GM21786 (cell line): ENCODE measurements around the gene TEKT5.
"Not testable (repeated sequence)": the region's sequence is repeated elsewhere in the genome, so short reads cannot be mapped to it uniquely, and the experiment has no call there.

Experiments
- ATAC-seq: cut with Tn5 transposase; IDR thresholded peaks from one replicate; pipeline ENCODE4 v1.9.1; 2021; ENCODE audit not compliant: unreplicated experiment

Gene TEKT5

DNA sequence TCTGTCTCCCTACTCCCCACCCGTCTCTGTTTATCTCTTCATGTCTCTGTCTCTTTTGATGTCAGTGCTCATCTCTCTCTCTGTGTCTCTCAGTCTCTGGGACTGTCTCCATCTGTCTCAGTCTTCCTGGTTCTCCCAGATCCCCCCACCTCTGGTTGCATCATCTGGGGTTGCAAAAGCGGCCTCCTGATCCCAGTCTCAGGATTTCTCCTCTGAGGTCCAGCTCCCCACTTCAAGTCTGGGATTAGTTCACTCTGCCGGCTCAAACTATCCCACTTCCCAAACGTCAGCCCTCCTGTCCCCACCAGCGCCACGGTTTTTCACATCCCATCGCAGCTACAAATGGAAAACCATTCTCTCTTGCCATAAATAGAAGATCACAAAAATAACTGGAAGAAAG, 9.0 kb downstream of the TEKT5 start:
- ATAC-seq, result no peak

DNA sequence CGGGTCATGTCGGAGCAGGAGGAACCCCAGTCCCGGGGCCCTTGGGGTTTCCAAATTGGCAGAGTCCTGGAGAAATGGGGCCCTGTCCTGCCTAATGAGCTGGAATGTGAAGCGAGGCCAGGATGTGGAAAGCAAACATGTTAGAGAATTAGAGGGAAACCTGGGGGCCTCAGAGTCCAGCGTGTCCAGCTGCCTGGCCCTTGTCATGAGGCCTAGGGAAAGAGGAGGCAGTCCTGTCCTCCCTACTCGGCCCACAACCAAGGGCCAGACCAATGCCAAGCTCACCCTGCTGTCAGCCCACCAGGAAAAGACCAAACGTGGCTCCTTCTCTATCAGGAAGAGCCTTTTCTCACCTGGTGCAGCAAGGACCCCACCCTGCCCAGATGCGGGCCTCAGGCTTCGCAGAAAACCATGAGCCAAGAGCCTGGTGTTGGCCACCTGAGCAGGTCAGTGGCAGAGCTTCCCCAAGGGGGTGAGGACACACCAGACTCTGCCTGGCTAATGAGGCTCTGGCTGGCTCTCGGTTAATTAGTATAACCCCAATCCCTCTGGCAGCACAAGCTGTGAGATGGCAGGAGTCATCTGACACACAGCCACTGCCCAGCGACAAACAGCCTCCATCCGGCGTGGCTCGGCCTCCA, 10.1 kb downstream of the TEKT5 start:
- no peak for ATAC-seq

DNA sequence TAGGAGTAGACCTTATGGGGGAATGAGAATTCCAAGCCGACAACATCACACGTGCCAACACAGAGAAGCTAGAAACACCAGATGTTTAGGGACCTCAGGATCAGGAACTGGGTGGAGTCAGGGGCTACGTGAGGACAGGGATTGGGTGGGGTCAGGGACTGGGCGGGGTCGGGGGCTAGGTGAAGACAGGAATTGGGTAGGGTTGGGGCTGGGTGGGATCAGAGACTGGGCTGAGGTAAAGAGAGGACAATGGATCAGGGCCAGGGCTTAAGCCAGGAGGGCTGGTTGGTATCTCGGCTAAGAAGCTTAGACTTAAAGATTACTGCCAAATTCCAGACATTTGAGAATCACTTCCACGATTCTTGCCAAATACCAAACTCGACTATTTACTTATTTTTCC, 11.6 kb downstream of the TEKT5 start:
- ATAC-seq, result no peak

DNA sequence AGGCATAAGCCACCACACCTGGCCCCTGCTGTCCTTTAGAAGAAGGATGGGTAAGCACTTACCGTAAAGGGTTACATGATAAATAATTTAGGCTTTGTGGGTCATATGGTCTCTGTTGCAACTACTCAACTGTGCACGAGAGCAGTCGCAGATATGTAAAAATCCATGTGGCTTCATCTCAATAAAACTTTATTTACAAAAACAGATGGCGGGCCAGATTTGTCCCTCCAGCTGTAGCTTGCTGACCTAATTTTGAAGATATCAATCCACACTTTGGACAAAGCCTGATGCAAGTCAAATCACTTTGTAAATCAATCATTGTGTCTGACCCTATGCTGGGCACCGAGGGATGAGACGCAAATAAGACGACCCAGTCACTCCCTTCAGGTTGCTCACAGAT, 12.1 kb downstream of the TEKT5 start:
- ATAC-seq, result no peak

DNA sequence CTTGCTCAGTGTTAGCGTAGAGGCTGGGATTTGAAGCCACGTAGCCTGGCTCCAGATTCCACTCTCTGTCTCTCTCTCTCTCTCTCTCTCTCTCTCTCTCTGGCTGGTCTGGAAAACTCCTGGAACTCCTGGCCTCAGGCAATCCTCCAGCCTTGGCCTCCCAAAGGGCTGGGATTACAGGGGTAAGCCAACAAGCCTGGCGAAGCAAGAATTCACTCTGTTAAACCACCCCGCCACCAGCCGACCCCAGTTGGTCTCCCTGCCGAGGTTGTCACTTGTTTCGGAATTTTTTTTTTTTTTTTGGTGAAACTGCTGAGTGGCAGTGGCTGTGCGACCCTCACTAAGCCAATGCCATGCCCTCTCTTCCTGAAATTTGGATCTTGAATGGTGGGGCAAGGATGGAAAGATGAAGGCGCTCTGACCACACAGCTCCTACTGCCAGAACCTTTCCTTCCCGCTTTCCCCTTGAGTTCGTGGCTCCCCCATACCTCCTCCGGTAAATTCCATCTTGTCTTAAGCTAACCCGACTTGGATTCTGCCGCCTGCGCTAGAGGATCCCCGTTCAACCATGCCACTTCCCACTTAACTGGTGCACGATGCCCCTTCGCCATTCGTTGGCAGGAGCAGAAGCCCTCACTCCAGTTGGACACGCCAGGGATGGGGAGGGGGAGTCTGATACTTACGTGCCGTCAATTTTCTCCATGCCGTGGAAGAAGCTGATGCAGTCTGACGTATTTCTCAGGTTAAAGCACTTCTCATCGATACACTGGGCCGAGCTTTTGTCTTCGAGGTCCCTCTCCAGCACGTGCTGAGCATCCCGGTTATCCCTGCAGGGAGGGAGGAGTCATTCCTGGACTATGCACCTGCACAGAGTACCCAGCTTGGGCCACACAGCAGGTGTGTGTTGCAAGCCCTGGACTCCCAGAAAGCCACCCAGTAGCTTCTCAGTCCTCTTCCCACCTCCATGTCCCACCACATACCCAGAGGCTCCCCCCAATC, 13.1 kb downstream of the TEKT5 start:
- ATAC-seq, result no peak

DNA sequence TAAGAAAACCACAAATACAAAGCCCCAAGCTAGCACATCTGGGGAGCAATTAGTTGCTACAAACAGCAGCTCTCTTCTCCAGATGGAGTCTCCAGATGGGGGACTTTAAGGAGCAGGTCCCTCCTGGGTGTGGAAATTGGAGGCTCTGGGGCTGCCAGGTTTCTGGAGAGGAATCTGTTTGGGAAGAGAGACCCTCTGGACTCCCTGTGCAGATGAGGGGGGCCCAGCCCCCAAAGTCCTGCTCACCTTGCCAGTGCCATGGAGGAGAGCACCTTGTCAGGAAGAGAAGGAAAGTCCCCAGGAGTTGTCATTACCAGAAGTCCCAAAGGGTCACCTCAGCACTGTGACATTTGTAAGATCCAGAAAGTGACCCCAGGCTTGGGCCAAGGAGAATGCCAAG, 14.8 kb downstream of the TEKT5 start:
- ATAC-seq, result no peak

DNA sequence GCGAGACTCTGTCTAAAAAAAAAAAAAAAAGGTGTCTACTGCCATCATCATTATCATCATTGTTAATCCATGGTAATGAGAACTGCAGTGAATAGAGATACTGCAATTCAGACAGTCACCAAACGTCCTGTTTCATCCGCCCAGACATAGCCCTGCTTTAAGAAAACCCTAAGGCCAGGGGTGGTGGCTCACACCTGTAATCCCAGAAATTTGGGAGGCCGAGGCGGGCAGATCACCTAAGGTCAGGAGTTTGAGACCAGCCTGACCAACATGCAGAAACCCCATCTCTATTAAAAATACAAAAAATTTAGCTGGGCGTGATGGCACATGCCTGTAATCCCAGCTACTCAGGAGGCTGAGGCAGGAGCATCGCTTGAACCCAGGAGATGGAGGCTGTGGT, 15.3 kb downstream of the TEKT5 start:
- not testable (repeated sequence) for ATAC-seq

DNA sequence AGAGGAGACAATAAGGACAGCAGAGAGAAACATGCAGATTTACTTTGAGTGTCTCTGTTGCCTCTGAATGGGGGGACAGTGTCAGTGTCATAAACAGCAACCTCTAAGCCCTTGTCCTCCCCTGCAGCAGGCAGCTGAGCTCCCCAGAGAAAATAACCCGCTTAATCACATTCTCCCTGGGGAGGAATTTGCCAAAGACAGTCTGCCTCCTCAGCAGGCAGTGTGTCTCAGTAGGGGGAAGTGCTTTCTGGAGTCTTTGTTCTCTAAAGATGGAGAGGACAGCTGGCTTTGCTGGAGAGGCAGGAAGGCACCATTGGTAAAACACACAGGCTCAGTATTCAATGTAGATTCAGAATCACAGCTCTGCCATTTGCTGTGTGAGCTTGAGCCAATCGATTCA, 16.1 kb downstream of the TEKT5 start:
- ATAC-seq, result no peak

DNA sequence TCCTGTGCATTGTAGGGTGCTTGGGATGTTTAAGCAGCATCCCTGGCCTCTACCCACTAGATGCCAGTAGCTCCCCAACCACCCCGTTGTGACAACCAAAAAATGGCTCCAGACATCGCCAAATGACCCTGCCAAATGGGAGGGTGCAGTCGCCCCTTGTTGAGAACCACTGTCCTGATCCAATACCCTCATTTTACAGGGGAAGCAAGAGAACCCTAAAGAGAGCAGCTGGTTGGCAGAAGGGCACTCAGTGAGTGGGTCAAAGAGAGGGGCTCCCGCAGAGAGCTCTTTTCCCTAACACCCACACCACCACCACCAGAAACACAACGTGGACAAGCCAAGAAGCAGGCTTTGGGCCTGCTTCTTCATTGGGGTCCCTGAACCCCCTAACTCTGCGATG, 18.4 kb downstream of the TEKT5 start:
- no peak for ATAC-seq

DNA sequence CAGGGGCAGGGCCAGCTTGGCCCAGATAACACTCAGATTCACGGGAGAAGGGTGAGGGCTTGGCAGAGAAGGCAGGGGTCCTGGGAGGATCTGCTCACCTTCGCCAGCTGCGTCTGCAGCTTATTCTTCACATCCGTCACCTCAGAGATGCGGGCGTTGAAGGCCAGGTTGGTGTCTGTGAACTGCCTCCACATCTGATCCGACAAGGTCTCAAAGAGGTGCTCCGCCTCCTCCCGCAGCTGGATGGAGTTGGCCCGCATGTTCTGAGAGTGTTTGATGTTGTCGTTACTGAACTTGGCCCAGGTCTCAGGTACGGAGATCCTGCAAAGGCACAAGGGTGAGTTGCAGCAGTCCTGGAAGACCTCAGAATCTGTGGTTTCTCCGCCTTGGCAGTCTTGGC, 18.9 kb downstream of the TEKT5 start:
- ATAC-seq, result no peak

DNA sequence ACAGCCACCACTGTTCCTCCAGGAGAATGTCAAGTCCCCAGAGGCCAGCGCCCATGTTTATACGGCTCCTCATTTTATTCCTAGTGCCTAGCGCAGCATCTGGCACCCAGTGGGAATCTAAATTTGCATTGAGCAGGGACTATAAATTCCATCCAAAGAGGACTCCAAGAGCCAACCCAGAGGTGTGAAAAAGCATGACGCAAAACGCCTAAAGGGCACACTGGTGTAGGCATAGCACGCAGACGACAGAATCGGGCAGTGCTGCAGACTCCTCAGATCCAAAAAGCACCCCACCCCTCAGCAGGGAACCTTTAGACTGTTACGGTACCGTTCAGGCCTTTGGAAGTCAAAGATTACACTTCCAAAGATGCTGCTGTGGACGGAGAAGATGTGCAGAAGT, 19.5 kb downstream of the TEKT5 start:
- no peak for ATAC-seq

DNA sequence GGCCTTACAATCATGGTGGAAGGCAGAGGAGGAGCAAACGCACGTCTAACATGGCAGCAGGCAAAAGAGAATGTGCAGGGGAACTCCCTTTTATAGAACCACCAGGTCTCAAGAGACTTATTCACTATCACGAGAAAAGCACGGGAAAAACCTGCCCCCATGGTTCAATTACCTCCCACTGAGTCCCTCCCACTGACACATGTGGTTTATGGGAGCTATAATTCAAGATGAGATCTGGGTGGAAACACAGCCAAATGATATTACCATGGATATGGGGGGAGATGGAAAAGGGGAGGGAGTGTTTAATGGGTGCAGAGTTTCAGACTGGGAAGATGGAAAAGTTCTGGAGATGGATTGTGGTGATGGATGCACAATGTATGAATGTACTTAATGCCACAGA, 23.0 kb downstream of the TEKT5 start:
- ATAC-seq, result no peak

DNA sequence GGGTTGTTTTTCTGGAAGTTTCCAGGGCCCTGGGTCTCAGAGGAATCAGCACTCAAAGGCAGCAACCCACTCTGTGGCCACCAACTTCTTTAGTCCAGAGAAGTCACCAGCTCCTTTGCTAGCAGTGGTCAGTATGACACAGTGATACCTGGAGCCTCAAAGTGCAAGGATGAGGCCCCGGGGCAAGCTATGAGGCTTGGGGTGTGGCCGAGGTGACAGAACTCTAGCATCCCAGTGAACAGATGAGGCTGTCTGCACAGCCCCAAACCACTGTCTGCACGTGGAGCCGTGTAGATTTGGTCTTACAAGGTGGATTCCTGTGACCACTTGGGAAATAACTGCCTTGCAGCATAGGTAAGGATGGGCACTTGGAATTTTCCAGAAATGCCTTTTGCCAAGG, 24.9 kb downstream of the TEKT5 start:
- no peak for ATAC-seq

DNA sequence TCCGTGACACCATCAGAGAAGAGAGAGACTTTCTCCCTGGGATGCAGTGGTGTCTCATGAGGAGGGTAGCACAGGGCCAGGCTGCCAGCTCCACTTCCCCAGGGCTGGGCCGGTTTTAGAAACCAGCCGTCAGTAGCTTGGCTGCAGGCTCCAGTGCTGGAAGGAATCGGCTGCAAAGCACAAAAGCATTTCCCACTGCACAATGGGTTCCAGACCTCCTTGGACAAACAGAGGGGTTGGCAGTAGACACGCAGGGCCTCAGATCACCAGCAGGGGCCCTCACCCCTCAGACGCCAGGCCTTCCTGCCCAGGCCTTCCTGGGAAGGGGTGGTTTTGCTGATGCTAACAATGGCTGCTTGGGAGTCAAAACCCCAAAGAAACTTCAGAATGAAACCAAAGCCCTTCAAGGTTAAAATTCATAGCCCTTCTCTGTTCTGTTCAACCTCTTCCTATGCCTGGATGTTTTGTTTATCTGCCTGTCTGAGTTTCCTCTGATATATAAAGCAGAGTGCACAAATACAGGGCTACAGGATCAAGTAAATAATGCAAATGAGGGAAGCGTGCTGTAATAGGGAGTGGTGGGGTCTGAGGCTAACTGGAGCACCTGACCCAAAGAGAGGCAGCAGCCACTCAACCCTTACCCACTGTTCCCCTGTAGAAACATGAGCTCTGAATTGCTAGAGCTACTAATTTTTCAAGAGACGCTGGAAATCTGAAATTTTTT, 26.2 kb downstream of the TEKT5 start:
- no peak for ATAC-seq

DNA sequence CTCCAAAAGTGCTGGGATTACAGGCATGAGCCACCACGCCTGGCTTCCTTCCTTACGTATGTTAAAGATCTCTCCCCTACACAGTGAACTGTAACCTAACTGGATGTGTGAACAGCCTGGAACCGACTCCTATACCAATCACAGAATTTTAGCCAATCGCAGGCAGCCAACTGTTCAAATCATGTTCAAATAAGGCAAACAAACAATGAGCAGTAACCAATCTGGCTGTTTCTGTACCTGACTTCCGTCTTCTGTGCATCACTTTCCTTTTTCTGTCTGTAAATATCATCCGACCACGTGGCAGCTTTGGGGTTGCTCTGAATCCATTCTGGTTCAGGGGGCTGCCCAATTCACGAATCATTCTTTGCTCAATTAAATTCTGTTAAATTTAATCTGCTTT, 27.5 kb downstream of the TEKT5 start:
- no peak for ATAC-seq

DNA sequence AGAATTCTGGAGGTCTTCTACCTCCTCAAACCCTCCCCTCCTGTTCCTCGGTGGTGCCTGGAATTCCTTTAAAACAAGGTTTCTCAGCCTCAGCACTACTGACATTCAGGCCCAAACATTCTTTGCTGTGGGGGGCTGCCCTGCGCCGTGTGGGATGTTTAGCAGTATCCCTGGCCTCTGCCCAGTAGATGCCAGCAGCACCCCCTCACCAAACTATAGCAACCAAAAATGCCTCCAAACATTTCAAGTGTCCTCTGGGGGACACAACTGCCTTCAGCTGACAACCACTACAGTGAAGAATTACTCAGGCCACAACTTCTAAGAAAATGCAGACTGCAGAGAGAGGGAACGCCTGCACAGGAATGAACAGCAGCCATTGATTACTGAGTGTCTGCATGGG, 28.4 kb downstream of the TEKT5 start:
- no peak for ATAC-seq

DNA sequence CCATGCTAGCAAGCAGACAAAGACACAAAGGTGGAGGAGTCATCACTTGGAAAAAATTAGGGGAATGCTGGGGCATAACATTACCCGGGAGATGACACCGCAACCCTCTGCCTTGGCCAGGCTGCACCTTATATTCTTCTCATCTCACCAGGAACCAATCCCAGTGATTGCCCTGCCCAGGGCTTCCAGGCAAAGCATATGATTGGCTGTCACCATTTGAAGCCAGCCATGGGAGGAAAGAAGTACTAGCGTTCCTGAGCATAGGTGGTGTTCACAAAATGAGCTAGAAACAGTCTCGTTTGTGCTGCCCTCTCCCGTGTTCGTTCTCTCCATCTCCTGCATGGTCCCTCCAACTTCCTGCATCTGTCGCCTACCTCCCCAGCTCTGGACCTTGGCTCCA, 29.6 kb downstream of the TEKT5 start:
- no peak for ATAC-seq

DNA sequence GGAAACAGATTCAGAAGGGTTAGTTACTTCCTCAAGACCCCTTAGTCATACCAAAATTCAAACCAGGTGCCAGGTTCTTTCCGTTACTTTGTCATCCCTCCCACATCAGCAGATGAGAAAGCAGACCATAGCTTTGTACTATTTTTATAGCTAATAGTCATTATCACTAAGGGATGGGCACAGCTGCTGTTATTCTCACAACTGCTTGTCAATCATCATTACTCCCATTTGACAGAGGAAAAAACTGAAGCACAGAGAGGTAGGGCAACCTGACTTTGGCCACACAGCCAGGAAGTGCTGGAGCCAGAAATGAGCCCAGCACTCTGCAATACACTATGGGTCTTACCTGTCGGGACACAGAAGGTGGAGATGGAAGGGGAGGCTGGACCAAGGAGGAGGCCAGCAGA, 30.0 kb downstream of the TEKT5 start:
- no peak for ATAC-seq

DNA sequence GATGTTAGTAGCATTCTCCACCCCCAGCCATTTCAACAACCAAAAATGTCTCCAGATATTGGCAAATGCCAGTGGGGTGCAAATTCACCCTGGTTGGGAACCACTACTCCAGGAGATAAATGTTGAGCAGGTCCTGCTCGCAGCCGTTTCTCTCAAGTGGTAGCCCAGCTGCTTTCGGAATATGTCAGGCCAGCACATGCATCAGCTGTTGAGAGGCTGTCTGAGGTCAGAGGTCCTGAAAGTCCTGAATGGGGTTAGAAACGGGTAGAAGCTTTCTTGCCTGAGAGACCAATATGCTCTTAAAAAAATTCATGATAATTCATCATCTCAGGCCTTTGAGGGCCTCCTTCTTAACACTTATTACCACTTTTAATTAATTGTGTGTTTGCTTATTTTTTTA, 31.0 kb downstream of the TEKT5 start:
- ATAC-seq, result no peak

DNA sequence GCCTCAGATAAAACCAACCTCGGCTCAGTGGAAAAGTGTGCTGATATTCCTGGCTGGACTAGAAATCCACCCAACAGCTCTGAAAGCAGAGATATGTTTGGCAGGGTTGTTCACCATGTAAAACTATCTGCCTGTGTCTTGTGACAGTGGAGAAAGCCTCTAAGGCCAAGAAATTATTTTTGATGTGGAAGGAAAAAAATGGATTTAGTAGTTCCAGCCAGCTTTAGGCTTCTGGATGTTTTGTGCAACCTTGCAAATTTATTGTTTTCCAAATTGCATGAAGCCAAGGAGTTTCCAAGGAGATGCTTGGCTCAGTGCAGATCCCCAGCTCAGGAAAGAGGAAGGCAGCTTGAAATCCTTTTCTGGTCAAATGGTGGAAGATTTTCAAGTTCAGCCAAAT, 31.6 kb downstream of the TEKT5 start:
- no peak for ATAC-seq

DNA sequence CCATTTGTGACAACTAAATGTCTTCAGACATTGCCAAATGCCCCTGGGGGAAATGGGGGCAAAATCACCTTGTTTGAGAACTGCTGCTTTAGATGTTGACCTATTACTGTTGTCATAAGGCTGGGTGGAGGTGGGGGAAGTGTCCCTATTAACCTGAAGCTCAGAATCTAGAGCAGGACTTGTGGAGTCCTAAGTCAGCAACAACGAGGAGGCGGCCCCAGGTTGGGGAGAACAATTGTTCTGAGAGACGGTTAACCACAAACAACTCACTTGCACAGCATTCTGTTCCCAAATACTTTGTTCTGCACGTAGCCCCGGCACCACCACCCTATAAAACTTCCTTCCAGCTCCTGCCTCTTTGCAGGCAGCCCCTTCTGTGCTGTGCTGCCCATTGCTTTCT, 32.5 kb downstream of the TEKT5 start:
- ATAC-seq, result no peak

DNA sequence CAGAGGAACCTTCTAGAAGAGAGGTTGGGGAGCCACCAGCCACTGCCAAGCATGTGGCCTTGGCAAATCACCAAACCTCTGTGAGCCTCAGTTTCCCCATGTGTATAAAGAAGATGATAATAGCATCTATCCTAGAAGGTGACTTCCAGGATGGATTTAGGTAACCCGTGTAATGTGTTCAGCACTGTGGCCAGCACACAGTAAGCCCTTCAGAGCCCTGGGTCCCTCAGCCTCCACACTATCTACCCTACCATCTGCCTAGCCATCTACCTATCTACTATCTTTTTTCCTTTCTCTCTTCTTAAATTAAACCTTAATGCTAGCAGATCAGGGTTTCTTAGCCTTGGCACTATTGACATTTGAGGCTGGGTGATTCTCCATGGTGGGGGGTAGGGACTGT, 33.0 kb downstream of the TEKT5 start:
- ATAC-seq, result no peak
